Neural progenitor cell (in vitro differentiated cells): ENCODE data around the gene CFL2. TPM values are rescaled to one million over a fixed set of nuclear protein-coding genes. Genes with fewer than 3 reads are reported as not detected.

Experiments
- DNase-seq: peaks from one replicate; pipeline ENCODE4 v3.0.0-alpha.2; 2016; ENCODE audit warnings: low spot score
- H2AFZ ChIP-seq: fragments of 200-600 bp; sonication (generic); replicated peaks from 2 replicates; pipeline ENCODE4 v1.6.1; 2016; ENCODE audit warnings: antibody characterized with exemption
- H3F3A ChIP-seq: fragments of 200-600 bp; sonication (generic); 2 replicates; pipeline ENCODE4 v1.6.1; 2016; ENCODE audit warnings: antibody characterized with exemption, low read depth
- H3K27ac ChIP-seq: fragments of 200-600 bp; sonication (generic); 2 replicates; pipeline ENCODE4 v1.5.1; 2016; ENCODE audit warnings: mild to moderate bottlenecking
- H3K27me3 ChIP-seq: fragments of 200-600 bp; sonication (generic); 2 replicates; pipeline ENCODE4 v1.6.1; 2016; ENCODE audit warnings: mild to moderate bottlenecking, moderate library complexity
- H3K36me3 ChIP-seq: fragments of 200-600 bp; sonication (generic); 2 replicates; pipeline ENCODE4 v1.5.1; 2016
- H3K4me1 ChIP-seq: fragments of 200-600 bp; sonication (generic); 2 replicates; pipeline ENCODE4 v1.6.1; 2016; ENCODE audit warnings: mixed run types
- H3K4me2 ChIP-seq: fragments of 200-600 bp; sonication (generic); 2 replicates; pipeline ENCODE4 v1.6.1; 2016
- H3K4me3 ChIP-seq: fragments of 200-600 bp; sonication (generic); 2 replicates; pipeline ENCODE4 v1.5.1; 2016
- H3K79me2 ChIP-seq: fragments of 200-600 bp; sonication (generic); 2 replicates; pipeline ENCODE4 v1.6.1; 2016; ENCODE audit warnings: low read depth
- H3K9ac ChIP-seq: fragments of 200-600 bp; sonication (generic); 2 replicates; pipeline ENCODE4 v1.6.1; 2016
- H3K9me3 ChIP-seq: fragments of 200-600 bp; sonication (generic); 2 replicates; pipeline ENCODE4 v1.5.1; 2016; ENCODE audit warnings: low read depth
- H4K20me1 ChIP-seq: fragments of 200-600 bp; sonication (generic); 2 replicates; pipeline ENCODE4 v1.6.1; 2016; ENCODE audit warnings: low read depth
- H3K27ac Mint-ChIP-seq: 3 replicates; pipeline ENCODE4 v1.8.0; 2021; ENCODE audit warnings: mixed read lengths
- H3K27me3 Mint-ChIP-seq: 2 replicates; pipeline ENCODE4 v1.8.0; 2022; ENCODE audit warnings: low read depth, mild to moderate bottlenecking, inconsistent platforms, moderate library complexity, mixed read lengths; ENCODE audit not compliant: insufficient read depth
- H3K36me3 Mint-ChIP-seq: 3 replicates; pipeline ENCODE4 v1.8.0; 2021; ENCODE audit warnings: mixed read lengths
- H3K4me1 Mint-ChIP-seq: 3 replicates; pipeline ENCODE4 v1.8.0; 2021; ENCODE audit warnings: mixed read lengths
- H3K4me3 Mint-ChIP-seq: 3 replicates; pipeline ENCODE4 v1.8.0; 2021; ENCODE audit warnings: mild to moderate bottlenecking, moderate library complexity, mixed read lengths
- H3K9me3 Mint-ChIP-seq: 3 replicates; pipeline ENCODE4 v1.8.0; 2020; ENCODE audit warnings: mixed read lengths
- CTCF ChIP-seq: fragments of 200-600 bp; sonication (generic); IDR thresholded peaks from 2 replicates; pipeline ENCODE4 v1.5.1; 2017; ENCODE audit warnings: antibody characterized with exemption, mild to moderate bottlenecking
- EZH2 ChIP-seq: fragments of 200-600 bp; sonication (generic); IDR thresholded peaks from 2 replicates; pipeline ENCODE4 v1.6.1; 2017; ENCODE audit warnings: antibody characterized with exemption, mild to moderate bottlenecking, moderate library complexity
- EZH2phosphoT487 ChIP-seq: fragments of 200-600 bp; sonication (generic); IDR thresholded peaks from 2 replicates; pipeline ENCODE4 v1.6.1; 2017; ENCODE audit warnings: antibody characterized with exemption
- small RNA-seq: library from RNA; depleted of rRNA; stranded (forward); fragments of <200 nt; gene quantifications from one replicate; pipeline ENCODE3, GENCODE V24; 2015
- total RNA-seq: library from RNA; depleted of rRNA; stranded (reverse); fragments of >200 nt; gene quantifications from 2 replicates; pipeline ENCODE4 v1.2.3, GENCODE V29; 2015; ENCODE audit warnings: low replicate concordance

Gene CFL2
- total RNA-seq, 1 donor from 2014 or later, result 105 TPM

- no peak overlapping the region for H3K4me2 ChIP-seq
- no peak overlapping the region for H3K9ac ChIP-seq
- no peak overlapping the region for H3K27ac Mint-ChIP-seq
- no peak overlapping the region for H3K4me3 ChIP-seq
- H3K9me3 ChIP-seq, result no peaks in the 10 kb centered on the region
- H3K27ac ChIP-seq, result no peak overlapping the region
- H3K4me3 Mint-ChIP-seq, result no peak overlapping the region
- H3K27me3 Mint-ChIP-seq, result no peaks in the 10 kb centered on the region
- no peaks in the 10 kb centered on the region for H3K9me3 Mint-ChIP-seq
- H3K79me2 ChIP-seq, result no peaks in the 10 kb centered on the region
- H3F3A ChIP-seq, result no peaks in the 10 kb centered on the region
- H2AFZ ChIP-seq, result no peak overlapping the region
- no peak for TF ChIP-seq CTCF
- no peaks in the 10 kb centered on the region for H3K36me3 Mint-ChIP-seq
- no peaks in the 10 kb centered on the region for H3K4me1 ChIP-seq
- H3K36me3 ChIP-seq, result no peaks in the 10 kb centered on the region
- H3K4me1 Mint-ChIP-seq, result no peaks in the 10 kb centered on the region
- DNase-seq, result no peak
- no peaks in the 10 kb centered on the region for H4K20me1 ChIP-seq
- H3K27me3 ChIP-seq, result no peaks in the 10 kb centered on the region
Measured at GRCh38 chr14:34665785-34666435, 48.5 kb downstream of the CFL2 start.

DNA sequence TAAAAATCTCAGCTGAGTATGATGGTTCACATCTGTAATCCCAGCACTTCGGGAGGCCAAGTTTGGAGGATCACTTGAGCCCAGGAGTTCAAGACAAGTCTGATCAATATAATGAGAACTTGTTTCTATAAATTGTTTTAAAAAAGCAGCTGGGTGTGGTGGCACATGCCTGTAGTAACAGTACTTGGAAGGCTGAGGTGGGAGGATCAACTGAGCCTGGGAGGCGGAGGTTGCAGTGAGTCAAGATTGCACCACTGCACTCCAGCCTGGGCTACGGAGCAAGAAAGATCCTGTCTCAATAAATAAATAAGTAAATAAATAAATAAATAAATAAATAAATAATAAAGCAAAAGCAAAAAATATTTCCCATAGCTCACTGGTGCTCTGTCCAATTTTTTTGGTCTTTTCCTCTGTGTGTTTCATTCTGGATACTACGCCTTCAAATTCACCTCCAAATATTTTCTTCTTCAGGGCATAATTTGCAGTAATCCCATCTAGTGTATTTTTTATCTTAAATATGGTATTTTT is 51.8 kb downstream of the CFL2 start:
- Mint-ChIP-seq H3K36me3 (no peaks in the 10 kb centered on the region), H3K27ac (no peak overlapping the region), H3K27me3 (no peaks in the 10 kb centered on the region), H3K9me3 (no peaks in the 10 kb centered on the region), H3K4me1 (no peaks in the 10 kb centered on the region), H3K4me3 (no peak overlapping the region)
- no peak for DNase-seq
- no peak overlapping the region for H3K27ac ChIP-seq
- no peaks in the 10 kb centered on the region for H3K4me1 ChIP-seq
- H3K36me3 ChIP-seq, result no peaks in the 10 kb centered on the region
- H3K9ac ChIP-seq, result no peak overlapping the region
- no peak overlapping the region for H3K4me2 ChIP-seq
- H3F3A ChIP-seq, result no peaks in the 10 kb centered on the region
- H4K20me1 ChIP-seq, result no peaks in the 10 kb centered on the region
- no peaks in the 10 kb centered on the region for H3K9me3 ChIP-seq
- H3K79me2 ChIP-seq, result no peaks in the 10 kb centered on the region
- no peak overlapping the region for H3K4me3 ChIP-seq
- no peak overlapping the region for H2AFZ ChIP-seq
- no peaks in the 10 kb centered on the region for H3K27me3 ChIP-seq
- TF ChIP-seq EZH2phosphoT487 (no peak), CTCF (no peak), EZH2 (no peak)

DNA sequence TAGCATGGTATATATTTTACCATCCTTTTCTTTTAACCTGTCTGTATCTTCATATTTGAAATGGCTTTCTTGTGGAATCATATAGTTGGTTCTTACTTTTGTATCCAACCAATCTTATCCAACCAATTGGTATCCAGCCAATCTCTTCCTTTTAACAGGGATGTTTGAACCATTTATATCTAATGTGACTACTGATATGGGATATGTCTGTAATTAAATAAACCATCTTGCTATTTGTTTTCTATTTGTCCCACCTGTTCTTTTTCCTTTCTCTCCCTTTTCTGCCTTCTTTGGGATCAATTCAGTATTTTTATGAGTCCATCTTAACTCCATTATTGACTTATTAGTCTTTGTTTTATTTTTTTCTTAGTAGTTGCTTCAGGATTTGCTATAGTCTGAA is 53.6 kb downstream of the CFL2 start:
- Histone ChIP-seq H3K79me2 (no peaks in the 10 kb centered on the region), H3K27me3 (no peaks in the 10 kb centered on the region), H3K4me2 (no peak overlapping the region), H3K4me3 (no peak overlapping the region), H3K36me3 (no peaks in the 10 kb centered on the region), H4K20me1 (no peaks in the 10 kb centered on the region), H3K9me3 (no peaks in the 10 kb centered on the region), H3K4me1 (no peaks in the 10 kb centered on the region), H3K9ac (no peak overlapping the region), H3K27ac (no peak overlapping the region), H2AFZ (no peak overlapping the region), H3F3A (no peaks in the 10 kb centered on the region)
- Mint-ChIP-seq H3K27me3 (no peaks in the 10 kb centered on the region), H3K27ac (no peak overlapping the region), H3K4me1 (no peaks in the 10 kb centered on the region), H3K36me3 (no peaks in the 10 kb centered on the region), H3K9me3 (no peaks in the 10 kb centered on the region), H3K4me3 (no peak overlapping the region)
- DNase-seq, result no peak
- TF ChIP-seq EZH2 (no peak), CTCF (no peak), EZH2phosphoT487 (no peak)

Small RNAs within 50 kb of the gene (small RNA-seq; reads per million reads assigned to genes)
- gene RNU6-1261P, result not detected

Other genes with a start within 250 kb of the CFL2 start
- gene EAPP, start 174.9 kb downstream of the CFL2 start, total RNA-seq, result 51.4 and 79.6 TPM in 2 replicates
- 206 and 365 TPM in 2 replicates for gene SNX6, start 84.4 kb downstream of the CFL2 start, total RNA-seq
- gene BAZ1A, start 160.8 kb upstream of the CFL2 start, total RNA-seq, result 8.5 and 11.5 TPM in 2 replicates